IMR-90 (cell line): ENCODE results near the gene SEC24B. TPM values are rescaled to one million over a fixed set of nuclear protein-coding genes. Genes with fewer than 3 reads are reported as not detected.

Experiments used
- ATAC-seq: fragments of 200-7000 bp; cut with Tn5 transposase; 2 replicates; pipeline ENCODE4 v1.9.1; 2020; ENCODE audit warnings: low read depth, mild to moderate bottlenecking, moderate library complexity
- BruUV-seq: library from RNA; stranded (reverse); fragments of 400-500 nt; replicated peaks from 2 replicates; lab custom pipeline; 2021; lab: Mats Ljungman, UMichigan
- CTCF ChIA-PET: fragments of 300-600 bp; formaldehyde crosslinking; extraction: SDS; loops from one replicate; lab custom pipeline; 2021; ENCODE audit warnings: antibody characterized with exemption; lab: Yijun Ruan, JAX
- POLR2A ChIA-PET: fragments of 300-600 bp; sonication (Branson Sonifier 250); formaldehyde crosslinking; loops from one replicate; lab custom pipeline; 2022; ENCODE audit warnings: antibody characterized with exemption; ENCODE audit not compliant: unreplicated experiment; lab: Charles Lee
- DNase-seq: peaks from one replicate; pipeline ENCODE4 v3.0.0; 2013
- H2AFZ ChIP-seq: replicated peaks from 2 replicates; pipeline ENCODE3; 2013; ENCODE audit warnings: low read length, mild to moderate bottlenecking; ENCODE audit not compliant: poor library complexity
- H2AK5ac ChIP-seq: 2 replicates; pipeline ENCODE4 v1.6.1; 2013; ENCODE audit warnings: low read depth, low read length, inconsistent platforms
- H2AK9ac ChIP-seq: replicated peaks from 2 replicates; pipeline ENCODE3; 2013; ENCODE audit warnings: mild to moderate bottlenecking, low read depth, low read length, moderate library complexity; ENCODE audit not compliant: poor library complexity
- H2BK120ac ChIP-seq: 2 replicates; pipeline ENCODE4 v1.6.1; 2013; ENCODE audit warnings: low read depth, low read length, inconsistent platforms
- H2BK15ac ChIP-seq: 3 replicates; pipeline ENCODE4 v1.6.1; 2013; ENCODE audit warnings: low read depth, low read length, inconsistent platforms
- H2BK20ac ChIP-seq: 2 replicates; pipeline ENCODE4 v1.6.1; 2013; ENCODE audit warnings: low read depth, mild to moderate bottlenecking, inconsistent platforms, low read length, moderate library complexity
- H2BK5ac ChIP-seq: 2 replicates; pipeline ENCODE4 v1.6.1; 2013; ENCODE audit warnings: mild to moderate bottlenecking, low read depth, low read length, inconsistent platforms; ENCODE audit not compliant: poor library complexity, severe bottlenecking
- H3K14ac ChIP-seq: replicated peaks from 2 replicates; pipeline ENCODE4 v1.6.1; 2013; ENCODE audit warnings: low read depth, low read length, inconsistent platforms
- H3K18ac ChIP-seq: 2 replicates; pipeline ENCODE4 v1.6.1; 2013; ENCODE audit warnings: low read depth, low read length, control low read depth
- H3K23ac ChIP-seq: 2 replicates; pipeline ENCODE4 v1.6.1; 2013; ENCODE audit warnings: low read depth, low read length, inconsistent platforms
- H3K27ac ChIP-seq: 2 replicates; pipeline ENCODE4 v1.5.1; 2013; ENCODE audit warnings: mild to moderate bottlenecking, control low read depth, low read length; ENCODE audit not compliant: insufficient read depth
- H3K27me3 ChIP-seq: 2 replicates; pipeline ENCODE4 v1.6.1; 2013; ENCODE audit warnings: low read length; ENCODE audit not compliant: control insufficient read depth, insufficient read depth
- H3K36me3 ChIP-seq: 2 replicates; pipeline ENCODE4 v1.6.1; 2013; ENCODE audit warnings: low read length, mixed read lengths; ENCODE audit not compliant: control insufficient read depth, insufficient read depth
- H3K4ac ChIP-seq: 2 replicates; pipeline ENCODE4 v1.6.1; 2013; ENCODE audit warnings: low read depth, low read length, inconsistent platforms
- H3K4me1 ChIP-seq: 2 replicates; pipeline ENCODE4 v1.6.1; 2013; ENCODE audit warnings: low read length, mixed read lengths; ENCODE audit not compliant: control insufficient read depth, insufficient read depth
- H3K4me2 ChIP-seq: 2 replicates; pipeline ENCODE4 v1.6.1; 2013; ENCODE audit warnings: low read depth, mild to moderate bottlenecking, control low read depth, low read length, moderate library complexity
- H3K4me3 ChIP-seq: 2 replicates; pipeline ENCODE4 v1.5.1; 2013; ENCODE audit warnings: low read depth, mild to moderate bottlenecking, control low read depth, low read length, moderate library complexity; ENCODE audit not compliant: insufficient read depth
- H3K56ac ChIP-seq: 2 replicates; pipeline ENCODE4 v1.6.1; 2013; ENCODE audit warnings: low read length, inconsistent platforms; ENCODE audit not compliant: insufficient read depth; ENCODE audit errors: extremely low read depth
- H3K79me1 ChIP-seq, 2 experiments: 2 replicates each; pipeline ENCODE4 v1.6.1; 2013; ENCODE audit warnings: low read length in 2 of 2, inconsistent platforms in 1 of 2, low read depth in 1 of 2
- H3K9ac ChIP-seq: 2 replicates; pipeline ENCODE4 v1.6.1; 2013; ENCODE audit warnings: low read depth, low read length, control low read depth
- H3K9me1 ChIP-seq: 2 replicates; pipeline ENCODE4 v1.6.1; 2013; ENCODE audit warnings: low read length, inconsistent platforms; ENCODE audit not compliant: insufficient read depth
- H3K9me3 ChIP-seq: 2 replicates; pipeline ENCODE4 v1.6.1; 2013; ENCODE audit warnings: low read length; ENCODE audit not compliant: control insufficient read depth, insufficient read depth
- H4K20me1 ChIP-seq: 2 replicates; pipeline ENCODE4 v1.6.1; 2013; ENCODE audit warnings: low read length, inconsistent platforms; ENCODE audit not compliant: insufficient read depth
- H4K5ac ChIP-seq: 2 replicates; pipeline ENCODE4 v1.6.1; 2013; ENCODE audit warnings: mild to moderate bottlenecking, low read depth, low read length, control low read depth
- H4K8ac ChIP-seq, 2 experiments: 2 replicates each; pipeline ENCODE4 v1.6.1; 2013; ENCODE audit warnings: low read depth in 2 of 2, low read length in 2 of 2, control low read depth in 1 of 2, inconsistent platforms in 1 of 2
- H4K91ac ChIP-seq: 2 replicates; pipeline ENCODE4 v1.6.1; 2013; ENCODE audit warnings: low read depth, low read length, inconsistent platforms; ENCODE audit not compliant: insufficient read depth
- CEBPB ChIP-seq: IDR thresholded peaks from 2 replicates; pipeline ENCODE4 v1.6.1; 2012; ENCODE audit warnings: low read depth, low read length, improper control_type of control experiment
- SMC3 ChIP-seq: fragments of 150-350 bp; IDR thresholded peaks from 2 replicates; pipeline ENCODE4 v1.6.1; 2016; ENCODE audit warnings: low read depth, mild to moderate bottlenecking, antibody characterized with exemption, low read length, moderate library complexity
- WGBS, 2 experiments: methylation state at CpG; one replicate each; pipeline versions ENCODE4 v1.1.5 to v1.1.7; 2013; ENCODE audit warnings: missing lambda C conversion rate in 2 of 2; ENCODE audit not compliant: insufficient read length in 1 of 2; ENCODE audit errors: extremely low coverage in 2 of 2; 5-methylcytosine and 5-hydroxymethylcytosine counted together
- dilution Hi-C: fragments of 300-500 bp; cut with HindIII; formaldehyde crosslinking; loops from one replicate; pipeline ENCODE4 v1.14.3; 2018; ENCODE audit warnings: low sequenced_read_pairs; ENCODE audit not compliant: unreplicated experiment
- in situ Hi-C: fragments of 300-500 bp; cut with MboI; formaldehyde crosslinking; loops from 3 replicates; pipeline ENCODE4 v1.14.3; 2019; ENCODE audit warnings: low sequenced_read_pairs, inconsistent platforms, mixed read lengths
- intact Hi-C: fragments of 100-400 bp; cut with micrococcal nuclease; formaldehyde crosslinking; loops from 2 replicates; pipeline ENCODE4 v1.10.0; 2022
- polyA plus RNA-seq, 3 experiments: library from polyadenylated mRNA; depleted of rRNA; stranded (reverse); fragments of >200 nt; gene quantifications; 2 replicates each; pipeline ENCODE4 v1.2.3, GENCODE V29; 2012; ENCODE audit warnings: low replicate concordance in 1 of 3
- total RNA-seq: library from RNA; depleted of rRNA; stranded (reverse); fragments of >200 nt; gene quantifications from 2 replicates; pipeline ENCODE4 v1.2.3, GENCODE V29; 2012

SEC24B gene
- total and polyA plus RNA-seq, 2 of the 4 experiments (the other 2 are of a cell fraction), result 19.0 to 27.4 TPM

GRCh38 chr4:109435635-109436034 is 2.0 kb downstream of the SEC24B start:
- Histone ChIP-seq H3K27ac (no peak overlapping the region; the same call in 1 of the 2 replicates), H3K9ac (no peak overlapping the region)

More at GRCh38 chr4:109435635-109436034, 2.0 kb downstream of the SEC24B start:
- H2BK15ac ChIP-seq, result no peak overlapping the region
- H4K20me1 ChIP-seq, result peaks cover 63% of the 10 kb centered on the region
- no peak overlapping the region for H3K14ac ChIP-seq
- peak overlapping the region; percentile 58 for H3K23ac ChIP-seq
- DNase-seq (no peak), ATAC-seq (no peak)
- peaks cover 3 to 42% of the 10 kb centered on the region in 2 experiments; a peak in 2 of 4 replicates for H3K79me1 ChIP-seq
- TF ChIP-seq CEBPB (peak; percentile 56; the same call in 1 of the 2 replicates), SMC3 (no peak)
- H3K27me3 ChIP-seq, result no peaks in the 10 kb centered on the region
- no peak overlapping the region for H3K56ac ChIP-seq
- BruUV-seq, result no TSS peak
- peak overlapping the region; percentile 95 for H3K4me2 ChIP-seq
- no peak overlapping the region for H2BK20ac ChIP-seq
- no peak overlapping the region for H4K8ac ChIP-seq
- dilution Hi-C loops (no loop called here), intact Hi-C loops (loop anchor here (2.0 kb wide), 1 partner anchor 379 kb away; the partner anchor contains the start of gene GAR1), in situ Hi-C loops (loop anchor here (10.0 kb wide), 1 partner anchor 289 kb away; no protein-coding TSS in a partner anchor)
- no peak overlapping the region for H4K5ac ChIP-seq
- peaks cover 10% of the 10 kb centered on the region for H3K9me1 ChIP-seq
- no peak overlapping the region for H3K4ac ChIP-seq
- H2BK5ac ChIP-seq, result no peak overlapping the region
- whole genome bisulfite sequencing, 2 experiments, result 100% methylated on average over 2 of the region's 3 CpGs; no CpG with 5 or more reads in 1 of the 2 experiments
- H3K4me1 ChIP-seq, result peaks cover 3% of the 10 kb centered on the region
- ChIA-PET CTCF (no interaction called here), POLR2A (no interaction called here)
- H3K9me3 ChIP-seq, result no peaks in the 10 kb centered on the region
- H4K91ac ChIP-seq, result no peak overlapping the region
- no peaks in the 10 kb centered on the region for H3K36me3 ChIP-seq
- no peak overlapping the region for H3K4me3 ChIP-seq
- H2AK5ac ChIP-seq, result no peak overlapping the region
- H2AK9ac ChIP-seq, result no peak overlapping the region
- no peak overlapping the region for H2AFZ ChIP-seq
- no peak overlapping the region for H2BK120ac ChIP-seq
- H3K18ac ChIP-seq, result no peak overlapping the region
